GM21367 (cell line): ENCODE data around the gene TMEM131L.
"Not testable (repeated sequence)": the region's sequence is repeated elsewhere in the genome, so short reads cannot be mapped to it uniquely, and the experiment has no call there.

Experiments used
- ATAC-seq: cut with Tn5 transposase; IDR thresholded peaks from one replicate; pipeline ENCODE4 v1.9.1; 2021; ENCODE audit not compliant: unreplicated experiment

Gene TMEM131L

DNA sequence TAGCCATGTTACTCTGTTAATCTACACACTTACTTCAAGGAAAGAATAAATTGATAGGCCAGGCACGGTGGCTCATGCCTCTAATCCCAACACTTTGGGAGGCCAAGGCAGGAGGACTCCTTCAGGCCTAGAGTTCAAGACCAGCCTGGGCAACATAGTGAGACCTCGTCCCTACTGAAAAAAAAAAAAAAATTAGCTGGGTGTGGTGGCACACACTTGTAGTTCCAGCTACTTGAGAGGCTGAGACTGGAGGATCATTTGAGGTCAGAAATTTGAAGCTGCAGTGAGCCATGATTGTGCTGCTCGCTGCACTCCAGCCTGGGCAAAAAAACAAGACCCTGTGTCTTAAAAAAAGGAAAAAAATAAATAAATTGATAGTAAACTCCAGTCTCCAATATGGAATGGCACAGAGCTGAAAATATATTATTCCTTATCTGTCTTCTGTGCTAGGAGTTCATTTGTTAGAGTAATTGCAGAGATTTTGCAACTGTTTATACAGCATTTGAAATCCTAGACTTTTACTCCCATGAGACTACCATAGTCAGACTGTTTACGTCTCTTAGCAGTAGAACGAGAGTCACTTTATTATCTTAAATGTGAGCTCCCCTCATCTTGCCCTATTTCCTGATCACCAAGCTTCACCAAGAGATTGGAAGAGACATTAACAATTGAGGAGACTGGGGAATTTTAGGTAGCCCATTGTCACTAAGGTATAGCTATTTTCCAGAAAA, 18.8 kb upstream of the TMEM131L start:
- no peak for ATAC-seq

DNA sequence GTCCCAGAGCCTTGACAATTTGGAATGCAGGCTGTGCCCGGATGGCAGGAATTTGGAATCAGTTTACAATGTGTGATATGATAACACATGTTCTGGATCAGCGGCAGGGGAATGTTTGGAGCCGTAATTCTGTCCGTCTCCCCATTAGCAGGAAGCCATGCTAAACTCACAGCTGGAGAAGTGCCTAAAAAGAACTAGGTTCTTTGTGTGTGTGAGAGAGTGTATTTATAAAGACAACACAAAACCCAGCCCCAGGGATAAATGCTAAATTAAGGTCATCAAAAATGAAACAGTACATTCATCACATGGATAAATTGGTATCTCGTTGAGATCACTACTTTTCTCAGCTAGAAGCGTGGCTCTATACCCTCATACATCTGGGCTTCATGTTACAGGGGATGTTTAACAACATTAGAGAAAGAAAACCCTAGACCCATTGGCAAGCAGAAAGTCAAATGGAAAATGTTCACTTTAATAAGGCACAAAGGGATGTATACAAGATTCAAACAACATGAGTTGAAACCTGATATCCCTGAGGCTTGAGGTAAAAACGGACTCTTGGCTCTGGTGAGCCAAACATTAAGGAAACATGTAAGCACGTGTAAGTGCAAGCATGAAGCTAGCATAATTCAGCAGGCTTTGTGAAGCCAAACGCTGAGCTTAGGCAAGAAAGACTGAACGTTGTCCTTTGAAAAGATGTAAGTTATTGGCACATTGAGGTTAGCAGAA, 18.0 kb upstream of the TMEM131L start:
- ATAC-seq = no peak

DNA sequence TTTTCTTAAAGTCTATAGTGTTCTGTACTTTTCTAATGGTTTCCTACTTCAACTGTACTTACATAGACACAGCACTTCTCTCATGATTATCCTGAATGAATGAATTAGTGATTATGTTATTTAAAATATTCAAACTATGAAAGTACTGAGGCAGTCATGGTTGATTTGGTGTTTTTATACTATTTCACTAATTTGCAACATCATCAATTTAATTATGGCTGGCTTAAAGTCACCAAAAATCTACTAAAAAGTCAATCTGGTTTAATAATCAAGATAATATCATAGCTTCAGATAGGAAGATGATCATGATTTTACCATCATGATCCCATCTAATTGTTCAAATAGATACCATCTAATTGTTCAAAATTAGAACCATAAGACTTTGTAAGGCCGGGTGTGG, 16.8 kb upstream of the TMEM131L start:
- ATAC-seq = no peak

DNA sequence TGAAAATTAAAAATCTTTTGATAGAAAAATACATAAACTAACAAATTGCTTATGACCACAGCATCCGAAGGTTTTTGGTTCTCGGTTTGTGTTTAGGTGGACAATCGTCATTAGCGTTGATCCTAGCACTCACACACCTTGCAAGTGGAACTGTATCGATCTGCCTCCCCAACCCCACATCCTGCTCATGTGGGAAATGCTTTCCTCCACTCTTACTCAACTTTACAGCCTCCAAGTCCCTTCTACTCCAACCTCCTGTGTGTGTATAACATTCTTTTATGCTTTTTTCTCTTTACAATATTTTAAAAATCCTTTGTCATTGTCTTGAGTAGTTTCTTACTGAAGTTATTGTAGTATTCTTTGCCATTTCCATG, 15.6 kb upstream of the TMEM131L start:
- ATAC-seq = no peak

DNA sequence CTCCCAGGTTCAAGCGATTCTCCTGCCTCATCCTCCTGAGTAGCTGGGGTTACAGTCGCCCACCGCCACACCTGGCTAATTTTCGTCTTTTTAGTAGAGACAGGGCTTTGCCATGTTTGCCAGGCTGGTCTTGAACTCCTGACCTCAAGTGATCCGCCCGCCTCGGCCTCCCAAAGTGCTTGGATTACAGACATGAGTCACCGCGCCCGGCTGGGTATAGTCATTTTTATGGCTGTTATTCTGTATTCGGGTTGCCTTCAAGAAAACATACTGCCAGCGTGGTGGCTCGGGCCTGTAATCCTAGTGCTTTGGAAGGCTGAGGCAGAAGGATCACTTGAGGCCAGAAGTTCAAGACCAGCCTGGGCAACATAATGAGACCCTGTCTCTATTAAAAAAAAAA, 15.0 kb upstream of the TMEM131L start:
- not testable (repeated sequence) for ATAC-seq

DNA sequence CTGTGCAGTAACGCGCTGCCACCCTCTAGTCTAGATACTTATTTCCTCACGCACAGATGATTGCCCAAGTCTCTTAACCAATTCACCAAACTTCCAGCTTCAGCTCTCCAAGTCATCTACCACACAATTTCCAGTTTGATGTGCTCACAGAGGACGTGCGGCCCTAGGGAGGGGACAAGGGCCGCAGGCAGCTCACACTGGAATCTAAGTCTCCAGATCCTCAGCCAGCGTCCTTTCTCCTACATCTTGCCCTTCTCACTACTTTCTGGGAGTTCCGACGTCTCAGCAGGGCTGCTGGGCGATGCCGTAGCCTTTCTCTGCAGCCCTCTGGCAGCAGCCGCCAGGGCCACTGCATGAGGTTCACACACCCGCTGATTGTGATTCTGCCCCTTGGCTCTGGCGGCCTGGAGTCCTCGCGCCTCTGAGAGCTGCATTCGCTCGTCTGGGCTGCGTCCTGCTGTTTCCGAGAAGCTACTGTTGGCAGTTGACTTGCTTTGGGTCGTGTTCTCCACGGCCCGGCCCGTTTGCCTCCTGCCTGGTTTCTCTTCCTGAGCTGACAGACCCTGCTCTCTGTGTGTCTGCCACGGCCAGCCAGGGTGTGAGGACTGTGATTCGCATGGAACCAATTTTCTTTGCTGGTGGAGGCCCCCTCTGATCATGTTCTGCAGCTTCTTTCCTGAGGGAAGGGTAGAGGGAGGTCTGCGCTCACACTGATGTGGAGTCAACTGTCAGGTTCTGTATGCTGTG, 14.1 kb upstream of the TMEM131L start:
- ATAC-seq = no peak

DNA sequence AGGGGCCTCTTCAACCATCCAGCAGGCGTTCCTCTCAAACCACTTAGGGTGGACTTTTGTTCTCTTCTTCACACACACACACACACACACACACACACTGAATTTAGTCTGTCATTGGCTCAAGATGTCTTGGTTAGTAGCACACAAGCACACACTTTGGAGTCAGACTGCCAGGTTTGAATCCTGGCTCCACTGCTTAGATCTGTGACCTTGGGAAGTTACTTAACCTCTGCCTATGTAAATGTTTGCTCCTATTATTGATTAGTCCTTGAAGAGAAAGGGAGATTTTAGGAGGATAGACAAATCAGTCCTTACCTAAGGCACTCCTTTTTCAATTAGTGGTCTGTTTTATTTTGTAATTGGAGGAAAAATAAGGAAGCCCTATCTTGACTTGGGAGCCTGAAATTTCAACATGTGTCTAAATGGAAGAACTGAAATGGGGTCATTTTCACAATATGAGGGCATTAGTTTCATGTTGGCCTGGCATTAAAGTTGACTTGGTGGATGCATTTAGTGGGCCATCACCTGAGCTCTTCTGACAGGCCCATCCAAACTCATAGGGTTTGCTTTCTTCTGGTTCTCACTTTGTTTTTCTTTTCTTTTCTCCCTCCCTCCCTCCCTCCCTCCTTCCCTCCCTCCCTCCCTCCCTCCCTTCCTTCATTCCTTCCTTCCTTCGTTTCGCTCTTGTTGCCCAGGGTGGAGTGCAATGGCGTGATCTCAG, 13.3 kb upstream of the TMEM131L start:
- no peak for ATAC-seq

DNA sequence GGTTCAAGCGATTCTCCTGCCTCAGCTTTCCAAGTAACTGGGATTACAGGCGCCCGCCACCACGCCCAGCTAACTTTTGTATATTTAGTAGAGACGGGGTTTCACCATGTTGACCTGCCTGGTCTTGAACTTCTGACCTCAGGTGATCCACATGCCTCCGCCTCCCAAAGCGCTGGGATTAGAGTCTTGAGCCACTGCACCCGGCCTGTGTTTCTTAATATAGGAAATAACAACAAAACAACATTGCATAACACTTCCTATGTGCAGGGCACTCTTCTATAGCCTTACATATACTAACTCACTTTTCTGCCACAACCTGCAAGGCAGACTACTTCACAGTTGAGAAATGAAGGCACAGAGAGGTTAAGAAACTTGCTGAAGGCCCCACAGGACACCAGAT, 12.8 kb upstream of the TMEM131L start:
- no peak for ATAC-seq

DNA sequence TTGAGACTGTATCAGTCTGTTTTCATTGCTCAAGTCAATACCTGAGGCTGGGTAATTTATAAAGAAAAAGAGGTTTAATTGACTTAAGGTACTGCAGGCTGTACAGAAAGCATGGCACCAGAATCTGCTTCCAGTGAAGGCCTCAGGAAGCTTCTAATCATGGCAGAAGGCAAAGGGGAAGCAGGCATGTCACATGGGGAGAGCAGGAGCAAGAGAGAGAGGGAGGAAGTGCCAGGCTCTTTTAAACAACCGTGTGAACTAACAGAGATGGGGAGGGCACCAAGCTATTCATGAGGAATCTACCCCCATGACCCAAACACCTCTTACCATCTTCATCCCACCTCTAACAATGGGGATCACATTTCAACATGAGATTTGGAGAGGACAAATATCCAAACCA, 7.2 kb upstream of the TMEM131L start:
- no peak for ATAC-seq

DNA sequence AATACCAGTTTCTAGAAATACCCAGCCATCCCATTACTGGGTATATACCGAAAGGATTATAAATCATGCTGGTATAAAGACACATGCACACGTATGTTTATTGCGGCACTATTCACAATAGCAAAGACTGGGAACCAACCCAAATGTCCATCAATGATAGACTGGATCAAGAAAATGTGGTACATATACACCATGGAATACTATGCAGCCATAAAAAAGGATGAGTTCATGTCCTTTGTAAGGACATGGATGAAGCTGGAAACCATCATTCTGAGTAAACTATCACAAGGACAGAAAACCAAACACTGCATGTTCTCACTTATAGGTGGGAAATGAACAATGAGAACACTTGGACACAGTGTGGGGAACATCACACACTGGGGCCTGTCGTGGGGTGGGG, 4.6 kb upstream of the TMEM131L start:
- not testable (repeated sequence) for ATAC-seq

DNA sequence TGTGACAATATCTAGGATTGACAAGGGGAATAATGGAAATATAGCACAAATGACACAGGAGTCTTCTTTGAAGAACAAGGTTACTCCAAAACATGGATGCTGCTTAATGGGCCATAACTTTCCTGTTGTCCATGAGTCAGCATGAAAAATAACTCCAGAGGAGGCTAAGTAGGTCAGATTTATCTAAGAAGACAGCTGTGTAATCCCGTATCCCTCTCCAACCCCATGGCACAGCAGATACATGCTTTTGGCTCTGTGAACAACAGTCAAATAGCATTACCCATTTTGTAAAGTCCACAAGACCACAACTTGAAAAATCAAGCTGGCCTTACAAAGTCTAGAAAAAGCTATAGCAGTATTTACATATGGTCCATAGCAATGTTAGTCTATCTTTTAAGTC, 2.1 kb upstream of the TMEM131L start:
- ATAC-seq = no peak

DNA sequence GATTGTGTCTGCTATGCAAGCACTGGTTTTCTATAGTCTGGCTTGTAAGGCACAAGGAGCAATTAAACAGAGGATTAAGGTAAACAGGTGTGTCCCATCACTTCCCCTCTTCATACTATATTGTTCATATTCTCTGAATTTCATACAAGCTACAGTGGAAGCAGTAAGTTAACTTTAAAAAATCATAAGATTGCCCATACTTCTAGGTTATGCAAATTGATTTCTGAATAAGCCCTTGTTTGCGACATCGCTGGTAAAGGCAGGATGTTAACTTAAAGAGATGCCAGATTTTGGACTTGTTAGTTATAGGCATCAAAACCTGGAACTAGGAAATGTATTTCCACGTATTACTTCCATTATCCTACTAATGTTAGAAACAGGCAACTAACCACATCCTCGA, 1.0 kb upstream of the TMEM131L start:
- ATAC-seq = no peak

DNA sequence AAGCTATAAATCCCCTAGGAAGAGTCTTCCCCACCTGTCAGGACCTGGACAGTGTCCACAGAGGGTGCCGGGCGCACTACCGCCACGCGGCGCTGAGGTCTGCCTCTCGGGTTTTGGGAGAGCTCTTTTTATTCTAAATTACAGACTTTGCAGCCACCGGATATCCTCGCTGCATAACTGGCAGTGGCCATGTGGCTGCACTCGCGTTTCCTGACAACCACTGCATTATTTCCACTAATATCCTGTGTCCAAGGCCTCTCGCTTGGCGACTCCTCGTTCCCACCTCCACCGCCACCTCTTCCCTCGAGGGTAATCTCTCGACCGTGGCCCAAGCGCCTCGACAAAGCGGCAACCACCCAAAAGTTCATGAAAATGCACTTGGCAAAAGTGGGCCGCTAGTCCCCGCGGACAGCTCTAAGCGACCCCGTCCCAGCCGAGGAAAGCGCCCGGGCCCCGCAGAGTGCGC, 512 bp upstream of the TMEM131L start:
- ATAC-seq = no peak

DNA sequence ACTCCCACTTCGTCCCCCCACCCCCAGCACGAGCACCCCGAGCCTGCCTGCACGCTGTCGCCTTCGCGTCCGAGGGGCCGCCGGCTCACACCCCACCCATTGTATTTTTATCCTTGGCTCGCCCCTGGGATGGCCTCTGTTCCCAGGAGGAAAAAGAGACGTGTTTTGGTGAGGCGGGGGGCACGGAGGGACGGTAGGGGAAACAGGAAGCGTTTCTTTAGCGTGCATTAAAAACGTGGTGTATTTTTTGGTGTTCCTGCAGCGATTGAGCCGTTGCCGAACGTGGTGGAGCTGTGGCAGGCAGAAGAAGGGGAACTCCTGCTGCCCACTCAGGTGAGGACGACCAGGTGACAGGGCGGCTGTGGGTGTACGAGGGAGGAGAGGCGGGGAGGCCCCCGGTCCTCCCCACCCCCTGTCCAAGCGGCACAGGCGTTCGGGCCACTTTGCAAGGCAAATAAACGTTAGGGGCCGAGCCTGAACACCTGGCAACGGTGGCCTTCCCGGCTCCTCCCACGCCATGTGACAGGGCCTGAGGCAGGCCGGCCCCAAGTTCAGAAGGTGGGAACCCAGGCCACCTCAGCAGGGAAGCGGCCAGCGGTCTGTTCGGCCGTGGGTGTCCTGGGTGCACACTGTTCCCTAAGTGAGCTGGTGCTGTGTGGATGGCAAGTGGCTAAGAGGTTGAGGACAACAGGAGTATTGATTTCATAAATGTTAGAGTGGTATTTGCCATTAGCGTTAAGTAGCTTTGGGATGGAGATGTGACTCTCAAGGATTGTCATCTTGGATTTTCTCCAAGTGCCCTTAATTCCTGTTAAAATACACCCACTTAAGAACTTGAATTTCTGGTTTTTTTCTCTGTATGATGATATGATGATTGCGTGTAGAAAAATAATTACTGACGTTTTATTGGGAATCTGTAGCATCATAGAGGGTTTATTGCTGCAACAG, 1.1 kb downstream of the TMEM131L start:
- peak; percentile 56 for ATAC-seq

DNA sequence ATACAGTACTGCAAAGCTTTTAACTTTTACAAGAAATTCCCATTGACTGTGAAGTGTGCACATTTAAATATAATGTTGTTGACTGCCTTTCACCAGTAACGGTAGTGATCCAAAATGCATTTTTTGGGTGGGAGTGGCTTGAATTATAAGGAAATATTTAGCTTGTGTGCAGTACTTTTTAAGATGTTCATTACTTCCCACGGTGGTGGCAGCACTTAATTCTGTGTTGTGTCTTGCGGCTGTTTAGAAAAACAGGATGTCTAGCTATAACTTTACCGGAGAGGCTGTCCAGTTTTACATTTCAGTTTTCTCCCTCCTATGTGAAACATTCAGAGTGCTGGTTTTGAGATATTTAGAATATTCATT, 1.7 kb downstream of the TMEM131L start:
- no peak for ATAC-seq

DNA sequence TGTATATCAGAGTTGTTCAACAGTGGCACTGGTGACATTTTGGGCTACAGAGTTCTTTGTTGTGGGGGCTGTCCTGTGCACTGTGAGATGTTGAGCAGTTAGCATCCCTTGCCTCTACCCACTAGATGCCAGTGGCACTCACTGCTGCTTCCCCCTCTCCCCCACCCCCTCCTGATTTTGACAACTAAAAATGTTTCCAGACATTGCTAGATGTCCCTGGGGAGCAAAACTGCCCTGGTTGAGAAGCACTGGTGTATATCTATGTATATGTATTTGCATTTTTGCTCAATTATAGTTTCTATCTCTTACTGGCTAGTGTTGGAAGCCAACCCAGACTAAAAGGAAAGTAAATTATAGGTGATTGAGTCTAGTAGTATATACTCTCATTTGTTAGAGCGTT, 2.4 kb downstream of the TMEM131L start:
- no peak for ATAC-seq

DNA sequence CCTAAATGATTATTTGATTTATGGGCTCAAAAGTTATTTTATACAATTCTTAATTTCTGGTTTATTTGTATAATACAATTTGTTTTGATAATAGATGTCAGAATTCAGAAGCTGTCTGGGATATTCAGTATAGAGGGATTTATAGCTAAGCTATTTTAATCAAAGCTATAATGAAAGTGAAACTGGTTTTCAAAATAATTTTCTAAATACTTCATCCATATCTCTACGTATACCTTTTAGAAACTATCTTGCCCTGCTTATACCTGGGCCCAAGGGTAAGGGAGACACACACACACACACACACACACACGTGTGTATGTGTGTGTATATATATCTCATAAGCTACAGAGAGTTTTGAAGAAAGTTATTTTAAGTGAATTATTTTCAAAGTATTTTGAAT, 2.9 kb downstream of the TMEM131L start:
- no peak for ATAC-seq

DNA sequence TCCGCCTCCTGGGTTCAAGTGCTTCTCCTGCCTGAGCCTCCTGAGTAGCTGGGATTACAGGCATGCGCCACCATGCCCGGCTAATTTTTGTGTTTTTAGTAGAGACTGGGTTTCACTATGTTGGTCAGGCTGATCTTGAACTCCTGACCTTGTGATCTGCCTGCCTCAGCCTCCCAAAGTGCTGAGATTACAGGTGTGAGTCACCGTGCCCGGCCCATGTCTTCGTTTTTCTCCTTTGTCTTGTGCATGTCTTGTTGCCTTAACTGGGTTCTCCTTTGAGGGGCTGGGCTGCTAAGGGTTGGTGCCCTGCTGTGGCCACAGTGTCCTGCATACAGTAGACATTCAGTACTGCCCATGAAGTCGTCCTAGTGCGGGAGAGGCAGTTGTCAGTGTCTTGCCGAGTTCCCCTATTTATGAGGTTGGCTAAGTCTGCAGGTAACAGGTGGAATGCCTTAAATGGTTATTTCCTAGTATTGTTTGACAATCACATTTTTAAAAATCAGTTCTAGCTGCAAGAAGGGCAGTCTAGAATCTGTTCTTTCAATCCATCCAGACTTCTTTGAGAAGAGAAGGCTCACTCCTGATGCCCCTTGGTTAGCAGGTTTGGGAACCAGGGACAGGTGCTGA, 5.0 kb downstream of the TMEM131L start:
- not testable (repeated sequence) for ATAC-seq

DNA sequence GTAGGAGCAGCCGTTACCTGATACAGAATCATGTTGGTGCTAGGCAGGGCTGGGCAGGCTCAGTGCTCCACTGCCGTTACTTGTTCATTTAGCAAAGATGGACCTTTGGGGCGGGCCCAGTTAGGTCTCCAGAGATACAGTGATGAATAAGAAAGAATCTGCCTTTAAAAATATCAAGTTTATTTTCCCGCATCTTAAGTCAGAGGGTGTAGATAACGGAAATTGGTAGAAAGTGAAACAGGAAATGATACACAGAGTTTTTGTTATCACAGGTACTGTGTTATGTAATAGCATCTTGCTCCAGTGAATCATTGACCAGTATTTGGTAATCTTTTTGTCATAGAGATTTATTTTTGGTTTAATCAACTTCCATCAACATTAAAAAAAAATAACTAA, 5.5 kb downstream of the TMEM131L start:
- peak; percentile 14 for ATAC-seq
